K562 (cell line): ENCODE measurements around the gene SLC39A13. TPM values are rescaled to one million over a fixed set of nuclear protein-coding genes. Genes with fewer than 3 reads are reported as not detected.
A peak's percentile ranks its signal among the peaks of the same experiment; 100 is the strongest.

Experiments
- COPS2 ChIP-seq: fragments of 450-650 bp; conservative IDR thresholded peaks from 2 replicates; pipeline ENCODE4 v1.6.1; 2016; ENCODE audit warnings: mild to moderate bottlenecking, moderate library complexity
- FOXJ2 ChIP-seq: fragments of 200-800 bp; sonication (Bioruptor generic); IDR thresholded peaks from 2 replicates; pipeline ENCODE4 v1.6.1; 2016; ENCODE audit warnings: missing genetic modification characterization, missing compliant biosample characterization
- HDAC3 ChIP-seq: fragments of 450-650 bp; IDR thresholded peaks from 2 replicates; pipeline ENCODE4 v1.6.1; 2018; ENCODE audit warnings: borderline replicate concordance, mild to moderate bottlenecking, moderate library complexity; ENCODE audit not compliant: partially characterized antibody
- HMG20B ChIP-seq: fragments of 250-450 bp; sonication (Bioruptor Pico); IDR thresholded peaks from 2 replicates; pipeline ENCODE4 v1.5.0; 2021; ENCODE audit warnings: mild to moderate bottlenecking
- KLF6 ChIP-seq: fragments of 250-450 bp; sonication (Bioruptor Pico); IDR thresholded peaks from 2 replicates; pipeline ENCODE4 v1.4.0; 2020; ENCODE audit warnings: mild to moderate bottlenecking, moderate library complexity, borderline replicate concordance
- MTA2 ChIP-seq: fragments of 450-650 bp; IDR thresholded peaks from 2 replicates; pipeline ENCODE4 v1.6.1; 2016; ENCODE audit warnings: low read depth
- NCOA1 ChIP-seq: fragments of 450-650 bp; IDR thresholded peaks from 2 replicates; pipeline ENCODE4 v1.6.1; 2016; ENCODE audit warnings: low read depth
- POLR2B ChIP-seq: fragments of 450-650 bp; IDR thresholded peaks from 2 replicates; pipeline ENCODE4 v1.6.1; 2018; ENCODE audit warnings: low read depth; ENCODE audit not compliant: partially characterized antibody
- SIN3A ChIP-seq, 2 experiments: fragments of 150-350 bp in 1 of 2; IDR thresholded peaks; 2 replicates each; pipeline ENCODE4 v1.6.1; 2011 to 2016; ENCODE audit warnings: borderline replicate concordance in 2 of 2, low read depth in 2 of 2, low read length in 2 of 2, mild to moderate bottlenecking in 2 of 2, moderate library complexity in 2 of 2; ENCODE audit not compliant: control insufficient read depth in 1 of 2
- STAT5A ChIP-seq: IDR thresholded peaks from 2 replicates; pipeline ENCODE4 v1.6.1; 2012; ENCODE audit warnings: low read length, inconsistent platforms, borderline replicate concordance
- ZNF175 ChIP-seq: fragments of 200-800 bp; sonication (Bioruptor generic); IDR thresholded peaks from 2 replicates; pipeline ENCODE4 v1.6.1; 2016; ENCODE audit warnings: low read depth, mild to moderate bottlenecking, missing genetic modification characterization, missing compliant biosample characterization
- polyA plus RNA-seq, 8 experiments: library from polyadenylated mRNA; depleted of rRNA in 4 of 8; stranded (reverse) in 5 of 8; unstranded in 3 of 8; fragments of >200 nt; fragmentation: Nextera tagmentation in 2 of 8; fragmentation: Illumina TruSeq in 1 of 8; extraction: Ambion mirVana in 2 of 8; extraction: Trizol in 1 of 8; gene quantifications; 2 replicates each; pipeline versions ENCODE4 v1.2.1 to v1.2.3, GENCODE V29; 2011 to 2014; ENCODE audit warnings: inconsistent platforms in 1 of 8, missing spikeins in 1 of 8
- total RNA-seq, 7 experiments: library from RNA; depleted of rRNA in 6 of 7; stranded (reverse); fragments of >200 nt in 6 of 7; fragmentation: Illumina TruSeq in 2 of 7; extraction: Trizol in 2 of 7; gene quantifications; 2 replicates each; pipeline versions ENCODE4 v1.2.1 to v1.2.3, GENCODE V29; 2011 to 2021; ENCODE audit warnings: low replicate concordance in 1 of 7
- TF ChIP-seq, protein P1 (sequence below): sonication (generic); formaldehyde crosslinking; IDR thresholded peaks from 2 replicates; pipeline ENCODE4 v1.9.0; 2022; ENCODE audit warnings: mild to moderate bottlenecking, missing genetic modification reagents

Gene SLC39A13
- total and polyA plus RNA-seq, 9 of the 15 experiments (the other 6 are each of a cell fraction or from before 2014, with no cell fraction given), result 0.17 to 15.9 (median 3.2) TPM

DNA sequence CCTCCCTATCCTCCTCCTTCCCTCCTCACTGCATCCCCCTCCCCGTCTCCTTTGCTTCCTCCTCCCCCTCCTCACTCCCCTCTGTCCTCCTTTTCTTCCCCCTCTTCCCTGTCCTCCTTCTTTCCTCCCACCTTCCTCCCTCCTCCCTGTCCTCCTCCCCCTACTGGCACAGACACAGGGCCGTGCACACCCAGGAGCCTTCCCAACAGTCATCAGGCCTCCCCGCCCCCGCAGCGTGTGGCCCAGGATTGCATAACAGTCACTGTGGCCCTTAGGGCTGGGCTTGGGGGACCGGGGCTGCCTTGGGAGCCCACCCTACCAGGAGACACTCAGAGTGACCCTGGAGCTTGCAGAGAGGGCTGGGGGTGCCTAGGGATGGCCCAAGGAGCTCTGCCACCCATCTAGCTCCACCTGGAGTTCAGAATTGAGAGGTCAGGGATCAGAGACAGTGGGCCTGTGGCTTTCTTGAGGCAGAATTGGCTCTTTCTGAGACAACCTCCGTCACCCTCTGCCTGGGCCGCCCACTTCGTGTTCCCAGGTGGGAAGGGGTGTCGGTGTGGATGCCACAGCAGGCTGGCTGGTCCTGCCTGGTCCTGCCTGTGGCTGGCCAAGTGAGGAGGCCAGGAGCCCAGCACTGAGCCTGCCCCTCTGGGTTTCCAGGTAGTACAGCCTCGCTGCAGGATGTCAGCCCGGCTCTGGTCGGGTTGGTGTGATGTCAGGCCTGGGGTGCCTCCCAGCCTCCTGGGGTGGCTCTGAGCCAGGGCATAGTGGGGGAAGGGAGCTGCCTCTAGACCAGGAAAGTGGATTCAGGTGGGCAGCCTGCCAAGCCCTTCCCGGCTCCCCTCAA, 31.6 kb upstream of the SLC39A13 start (continued):
- TF ChIP-seq, protein P1, sequence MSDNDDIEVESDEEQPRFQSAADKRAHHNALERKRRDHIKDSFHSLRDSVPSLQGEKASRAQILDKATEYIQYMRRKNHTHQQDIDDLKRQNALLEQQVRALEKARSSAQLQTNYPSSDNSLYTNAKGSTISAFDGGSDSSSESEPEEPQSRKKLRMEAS, result peak; percentile 55
- TF ChIP-seq ZNF175 (CRISPR knock-in tag) (no peak), POLR2B (no peak), SIN3A (IDR thresholded peaks at IDR 0.05; ENCODE audit: borderline replicate concordance in 2 of 2, control insufficient read depth in 1 of 2, low read depth in 2 of 2, low read length in 2 of 2) (no peak), STAT5A (no peak), NCOA1 (0 out of 2 replicates have a peak, but pooled peaks have one; percentile 22), HMG20B (CRISPR knock-in tag) (no peak), KLF6 (CRISPR knock-in tag) (no peak), MTA2 (no peak), HDAC3 (no peak), COPS2 (no peak), FOXJ2 (tag) (no peak)
